ENCODE data around the gene PICALM. TPM values are rescaled to one million over a fixed set of nuclear protein-coding genes. Genes with fewer than 3 reads are reported as not detected.

The PICALM gene
- total and polyA plus RNA-seq, 8 donors, result 23.3 to 90.9 (median 51.7) TPM

DNA sequence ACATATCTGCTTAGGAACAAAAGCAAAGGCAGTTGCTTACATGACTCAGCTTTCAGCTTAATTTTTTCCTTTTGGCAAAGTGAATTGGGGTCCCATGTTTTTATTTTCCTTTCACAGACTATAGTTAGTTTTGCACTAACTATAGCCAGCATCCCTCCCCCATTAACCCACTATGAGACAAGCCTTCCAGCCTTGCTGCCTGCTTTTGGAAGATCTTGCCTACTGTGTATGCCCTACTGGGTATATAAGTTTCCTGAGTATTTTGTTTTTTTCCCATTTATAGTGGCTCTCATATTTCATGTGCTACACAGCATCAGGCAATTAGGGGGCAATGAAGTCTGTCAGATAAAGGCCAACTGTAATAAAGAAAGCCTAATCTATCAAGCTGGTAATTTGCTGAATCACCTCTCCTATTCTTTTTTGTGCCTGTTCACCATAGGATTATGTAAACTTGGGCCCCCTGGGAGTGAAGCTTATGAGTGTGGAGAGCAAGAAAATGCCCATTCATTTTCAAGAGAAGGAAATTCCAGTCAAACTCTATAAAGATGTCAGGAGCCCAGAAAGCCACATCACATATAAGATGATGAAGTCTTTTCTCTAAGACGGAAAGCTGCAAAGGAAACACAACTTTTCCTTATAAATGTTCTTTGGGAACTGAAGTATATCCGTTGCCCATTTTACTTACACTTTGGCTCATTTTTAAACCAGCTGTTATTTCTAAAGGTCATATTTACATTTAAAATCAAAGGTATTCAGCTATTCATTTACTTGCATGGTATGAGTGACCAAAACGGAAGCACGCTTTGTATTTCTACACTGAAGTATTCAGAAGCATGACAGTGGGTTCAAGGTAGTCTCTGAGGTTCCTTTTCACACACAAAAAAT lies 149.7 kb downstream of the PICALM start:
- Histone ChIP-seq H3K4me1 (no peaks in the 10 kb centered on the region), H3K9me3 (no peaks in the 10 kb centered on the region), H3K4me3 (no peak overlapping the region), H3K36me3 (no peaks in the 10 kb centered on the region), H3K27ac (no peak overlapping the region), H3K27me3 (no peaks in the 10 kb centered on the region)
- ATAC-seq (no peak), FAIRE-seq (no peak), DNase-seq (no peak)
- intact Hi-C loops (cut with DNase I), result no loop called here
- TF ChIP-seq, protein P1, sequence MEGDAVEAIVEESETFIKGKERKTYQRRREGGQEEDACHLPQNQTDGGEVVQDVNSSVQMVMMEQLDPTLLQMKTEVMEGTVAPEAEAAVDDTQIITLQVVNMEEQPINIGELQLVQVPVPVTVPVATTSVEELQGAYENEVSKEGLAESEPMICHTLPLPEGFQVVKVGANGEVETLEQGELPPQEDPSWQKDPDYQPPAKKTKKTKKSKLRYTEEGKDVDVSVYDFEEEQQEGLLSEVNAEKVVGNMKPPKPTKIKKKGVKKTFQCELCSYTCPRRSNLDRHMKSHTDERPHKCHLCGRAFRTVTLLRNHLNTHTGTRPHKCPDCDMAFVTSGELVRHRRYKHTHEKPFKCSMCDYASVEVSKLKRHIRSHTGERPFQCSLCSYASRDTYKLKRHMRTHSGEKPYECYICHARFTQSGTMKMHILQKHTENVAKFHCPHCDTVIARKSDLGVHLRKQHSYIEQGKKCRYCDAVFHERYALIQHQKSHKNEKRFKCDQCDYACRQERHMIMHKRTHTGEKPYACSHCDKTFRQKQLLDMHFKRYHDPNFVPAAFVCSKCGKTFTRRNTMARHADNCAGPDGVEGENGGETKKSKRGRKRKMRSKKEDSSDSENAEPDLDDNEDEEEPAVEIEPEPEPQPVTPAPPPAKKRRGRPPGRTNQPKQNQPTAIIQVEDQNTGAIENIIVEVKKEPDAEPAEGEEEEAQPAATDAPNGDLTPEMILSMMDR (IDR thresholded peaks at IDR 0.05), result no peak
- WGBS, 2 donors, result 61 to 63% methylated on average over 4 of the region's 4 CpGs

DNA sequence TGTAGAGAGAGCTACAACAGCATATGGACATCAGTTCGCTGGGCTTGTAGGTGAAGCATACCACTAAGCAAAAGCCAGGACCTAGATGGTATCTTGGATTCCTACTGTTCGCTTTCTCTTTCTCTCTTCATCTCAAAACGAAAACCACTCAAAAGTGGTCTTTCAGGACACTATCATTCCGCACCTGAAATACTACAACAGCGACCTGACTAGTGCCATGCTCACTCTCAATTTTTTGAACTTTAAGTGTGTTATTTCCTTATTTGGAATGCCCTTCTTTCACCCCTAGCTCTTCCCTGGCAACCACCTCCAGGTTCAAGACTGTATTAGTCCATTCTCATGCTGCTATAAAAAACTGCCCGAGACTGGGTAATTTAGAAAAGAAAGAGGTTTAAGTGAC lies 154.5 kb downstream of the PICALM start:
- Histone ChIP-seq H3K4me1 (no peaks in the 10 kb centered on the region), H3K9me3 (no peaks in the 10 kb centered on the region), H3K36me3 (no peaks in the 10 kb centered on the region), H3K27me3 (no peaks in the 10 kb centered on the region), H3K4me3 (no peak overlapping the region), H3K27ac (no peak overlapping the region)
- ATAC-seq, result no peak
- no peak for FAIRE-seq
- DNase-seq, result no peak
- 75 to 82% methylated on average over 6 of the region's 6 CpGs for WGBS, 2 donors
- intact Hi-C loops (cut with DNase I), result no loop called here
- TF ChIP-seq, protein P1 (IDR thresholded peaks at IDR 0.05), result no peak

DNA sequence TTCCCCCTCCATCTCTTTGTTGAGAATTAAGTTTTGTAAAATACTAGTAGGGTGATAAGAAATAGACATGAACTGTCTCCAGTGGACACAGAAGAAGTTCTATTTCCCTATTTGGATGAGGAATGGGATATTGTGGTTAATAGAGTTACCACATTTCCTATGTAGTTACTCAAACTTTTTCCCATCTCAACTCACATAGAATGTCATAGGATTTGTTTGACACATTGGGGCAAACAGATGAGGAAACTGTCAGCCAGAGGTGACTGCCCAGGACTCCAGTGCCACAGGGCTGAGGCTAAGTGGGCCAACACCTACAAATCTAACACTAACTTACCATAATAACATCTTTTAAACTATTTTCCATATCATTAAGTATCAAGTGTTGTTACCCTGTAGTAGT lies 155.4 kb downstream of the PICALM start:
- H3K27me3 ChIP-seq, result no peaks in the 10 kb centered on the region
- no peak for DNase-seq
- H3K9me3 ChIP-seq, result no peaks in the 10 kb centered on the region
- FAIRE-seq, result no peak
- intact Hi-C loops (cut with DNase I), result no loop called here
- ATAC-seq, result peak in 2 of 4 donors; percentile 20 to 32
- no peak overlapping the region for H3K27ac ChIP-seq
- no peaks in the 10 kb centered on the region for H3K4me1 ChIP-seq
- no peaks in the 10 kb centered on the region for H3K36me3 ChIP-seq
- no peak overlapping the region for H3K4me3 ChIP-seq
- TF ChIP-seq, protein P1 (IDR thresholded peaks at IDR 0.05), result no peak

DNA sequence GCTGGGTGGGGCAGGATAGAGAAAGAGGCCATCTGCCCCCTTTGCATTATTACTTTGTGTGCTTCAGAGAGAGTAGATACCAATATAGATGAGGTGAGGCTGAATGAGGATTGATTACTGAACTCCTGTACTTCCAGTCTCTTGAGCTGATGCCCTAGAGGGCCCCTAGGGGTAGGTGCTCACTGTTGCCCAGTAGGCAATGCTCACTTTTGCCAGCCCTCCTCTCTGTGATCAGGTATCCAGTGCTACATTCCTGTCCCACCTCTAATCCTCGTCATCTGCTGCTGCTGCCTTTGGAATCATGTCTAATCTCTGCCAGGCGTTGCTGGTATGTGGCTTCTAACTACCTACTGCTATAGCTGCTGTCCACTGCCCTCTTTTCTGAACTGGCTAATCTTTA lies 156.5 kb downstream of the PICALM start:
- WGBS, 2 donors, result 69 to 78% methylated on average over 2 of the region's 2 CpGs
- Histone ChIP-seq H3K27me3 (no peaks in the 10 kb centered on the region), H3K27ac (no peak overlapping the region), H3K4me1 (no peaks in the 10 kb centered on the region), H3K4me3 (no peak overlapping the region), H3K36me3 (no peaks in the 10 kb centered on the region), H3K9me3 (no peaks in the 10 kb centered on the region)
- TF ChIP-seq, protein P1 (IDR thresholded peaks at IDR 0.05), result no peak
- intact Hi-C loops (cut with DNase I), result no loop called here
- DNase-seq (no peak), ATAC-seq (no peak), FAIRE-seq (no peak)

Other genes with a start within 250 kb of the PICALM start
- not detected for gene CCDC83, start 213.7 kb downstream of the PICALM start, total RNA-seq
- gene CCDC83, start 213.7 kb downstream of the PICALM start, polyA plus RNA-seq, result not detected
- 10 to 100 TPM in 1 of 6 donors, 1 to 10 TPM in 5; 5.1 to 12.0 (median 8.3) TPM for gene EED, start 175.7 kb upstream of the PICALM start, total RNA-seq
- gene EED, start 175.7 kb upstream of the PICALM start, polyA plus RNA-seq, result 10 to 100 TPM; 11.5 to 14.0 TPM
- gene HIKESHI, start 233.2 kb upstream of the PICALM start, total RNA-seq, result 10 to 100 TPM in 4 of 6 donors, 1 to 10 TPM in 2; 7.8 to 14.4 (median 10.5) TPM
- 10 to 100 TPM; 13.2 to 22.5 TPM for gene HIKESHI, start 233.2 kb upstream of the PICALM start, polyA plus RNA-seq